GM21529 (cell line): ENCODE data around the gene NUTM2F.
"Not testable (repeated sequence)": the region's sequence is repeated elsewhere in the genome, so short reads cannot be mapped to it uniquely, and the experiment has no call there.

ENCODE experiments used
- ATAC-seq: cut with Tn5 transposase; IDR thresholded peaks from one replicate; pipeline ENCODE4 v1.9.1; 2021; ENCODE audit not compliant: unreplicated experiment

Gene NUTM2F

DNA sequence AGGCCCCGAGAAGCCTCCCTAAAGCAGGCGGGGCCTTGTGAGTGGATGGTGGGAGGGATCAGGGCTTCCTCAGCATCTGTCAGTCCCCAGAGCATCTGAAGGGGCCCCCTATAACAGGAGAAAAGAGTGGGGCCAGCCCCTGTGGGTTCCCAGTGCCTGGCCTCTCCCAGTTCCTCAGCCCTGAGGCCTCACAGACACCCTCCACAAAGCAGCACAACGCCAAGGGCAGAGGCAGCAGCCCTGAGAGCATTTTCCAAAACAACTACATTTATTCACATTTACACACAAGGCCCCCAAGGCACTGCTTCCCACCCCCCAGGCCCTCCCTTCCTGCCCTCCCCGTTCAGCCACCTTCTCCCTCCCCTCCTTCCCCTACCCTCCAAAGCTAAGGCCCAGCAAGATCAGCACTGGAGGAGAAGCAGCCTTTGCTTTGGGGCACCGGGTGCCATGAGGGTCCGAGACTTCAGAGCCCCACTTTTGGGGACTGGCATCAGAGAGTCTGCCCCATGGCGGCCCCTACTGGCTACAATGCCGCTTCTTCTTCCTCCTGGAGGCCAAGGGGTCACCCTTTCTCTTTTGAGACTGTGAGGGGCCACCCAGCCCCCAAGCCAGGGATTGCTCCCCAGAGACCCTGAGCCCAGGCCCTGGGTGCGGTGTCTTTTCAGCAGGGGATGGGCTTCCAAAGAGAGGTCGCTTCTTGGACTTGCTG is 10.3 kb downstream of the NUTM2F start:
- not testable (repeated sequence) for ATAC-seq

DNA sequence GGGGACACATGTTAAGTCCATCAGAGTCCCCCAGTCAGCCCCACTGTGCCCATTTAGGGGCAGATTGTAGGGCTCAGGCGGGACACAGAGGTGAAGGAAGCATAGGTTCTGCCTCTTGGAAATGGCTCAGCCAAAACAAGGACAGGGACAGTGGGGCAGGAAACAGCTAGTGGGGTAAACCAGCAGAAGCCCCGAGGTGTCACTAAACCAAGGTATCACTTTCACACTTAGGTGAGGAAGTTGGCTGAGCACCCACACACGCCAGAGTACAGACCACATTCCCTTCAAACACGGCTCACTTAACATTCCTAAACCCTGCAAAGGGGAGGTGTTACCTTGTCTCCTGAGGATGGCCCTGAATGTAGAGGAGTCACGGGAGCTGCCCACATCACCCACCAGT is 12.2 kb downstream of the NUTM2F start:
- ATAC-seq = peak; percentile 76

DNA sequence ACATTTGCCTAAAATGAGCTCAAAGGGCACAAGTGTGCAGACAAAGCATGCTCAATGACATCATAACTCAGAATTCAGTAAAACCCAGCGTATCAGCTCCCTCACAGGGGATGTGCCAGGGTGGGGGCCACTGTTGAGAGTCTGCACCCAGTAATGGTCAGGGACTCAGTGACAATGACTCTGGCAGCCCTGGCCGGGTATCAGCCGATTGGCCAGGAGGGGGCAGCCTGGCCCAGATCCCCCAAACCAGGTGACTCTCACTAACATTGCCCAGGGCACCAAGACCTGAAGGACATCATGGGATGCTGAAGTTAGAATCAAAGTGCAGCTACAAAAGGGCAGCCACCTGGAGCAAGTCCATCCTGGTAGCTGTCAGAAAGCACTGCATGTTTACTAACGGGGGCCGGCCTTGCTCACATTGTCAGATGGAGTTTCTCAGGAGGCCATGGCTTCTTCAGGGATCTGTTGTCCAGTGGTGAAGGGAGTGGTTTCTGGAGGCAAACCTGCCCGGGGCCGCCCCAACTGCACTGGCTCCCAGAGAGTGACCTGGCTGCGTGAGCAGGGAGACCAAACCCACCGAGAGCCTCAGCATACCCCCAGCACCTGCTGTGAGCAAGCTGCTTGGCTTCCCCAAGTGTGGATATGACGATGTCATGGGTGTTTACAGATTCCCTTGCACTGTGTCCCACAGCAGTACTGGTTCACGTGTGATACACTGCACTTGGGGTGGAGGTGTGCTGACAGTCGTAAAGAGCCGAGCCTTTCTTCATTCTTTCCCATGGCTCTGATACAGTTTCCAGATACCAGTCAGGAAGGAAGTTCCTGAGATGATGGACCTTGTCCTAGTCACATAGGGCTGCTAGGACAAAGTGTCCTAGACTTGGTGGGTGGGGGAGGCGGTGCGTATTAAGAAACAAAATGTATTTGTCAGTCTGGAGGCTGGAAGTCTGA is 13.1 kb downstream of the NUTM2F start:
- ATAC-seq = not testable (repeated sequence)

DNA sequence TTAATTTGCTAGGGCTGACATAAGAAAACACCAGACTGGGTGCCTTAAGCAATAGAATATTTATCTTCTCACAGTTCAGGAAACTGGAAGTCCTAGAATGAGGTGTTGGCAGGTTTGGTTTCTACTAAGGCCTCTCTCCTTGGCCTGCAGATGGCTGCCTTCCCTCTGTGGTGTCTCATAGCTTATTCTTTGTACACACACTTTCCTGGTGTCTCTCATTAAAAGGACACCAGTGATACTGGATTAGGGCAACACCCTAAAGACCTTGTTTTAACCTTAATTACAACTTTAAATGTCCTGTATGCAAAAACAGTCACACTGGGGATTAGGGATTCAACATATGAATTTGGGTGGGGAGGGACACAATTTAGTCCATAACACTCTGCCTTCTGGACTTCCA is 25.1 kb downstream of the NUTM2F start:
- ATAC-seq = no peak

DNA sequence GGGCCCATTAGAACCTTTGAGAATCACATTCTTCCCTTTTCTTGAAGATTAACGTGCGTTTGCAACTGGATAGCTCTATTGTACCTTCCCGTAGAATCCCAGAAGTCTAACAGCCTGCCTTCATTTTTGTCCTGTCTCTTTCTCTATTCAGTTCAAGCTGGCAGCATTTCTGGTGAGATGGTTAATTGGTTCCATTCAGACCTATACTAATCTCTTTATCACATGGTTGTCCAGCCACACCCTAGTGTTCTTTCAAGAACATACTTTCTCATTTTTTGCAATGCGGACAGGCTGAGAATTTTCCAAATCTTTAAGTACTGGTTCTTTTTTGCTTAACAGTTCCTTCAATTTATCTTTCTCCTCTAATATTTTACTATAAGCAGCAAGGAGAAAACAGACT is 26.0 kb downstream of the NUTM2F start:
- no peak for ATAC-seq

DNA sequence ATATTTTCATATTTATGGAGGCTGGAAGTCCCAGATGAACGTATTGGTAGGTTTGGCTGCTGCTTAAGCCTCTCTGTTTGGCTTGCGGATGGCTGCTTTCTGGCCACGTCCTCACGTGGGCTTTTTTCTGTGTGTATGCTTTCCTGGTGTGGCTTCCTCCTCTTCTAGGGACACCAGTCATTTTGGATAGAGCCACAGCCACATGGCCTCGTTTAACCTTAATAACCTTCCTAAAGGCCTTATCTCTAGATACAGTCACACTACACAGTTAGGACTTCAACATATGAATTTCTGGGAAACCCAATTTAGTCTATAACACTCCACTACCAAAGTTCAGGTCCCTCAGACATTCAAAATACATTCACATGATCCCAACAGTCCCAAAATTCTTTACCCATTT is 26.9 kb downstream of the NUTM2F start:
- no peak for ATAC-seq

DNA sequence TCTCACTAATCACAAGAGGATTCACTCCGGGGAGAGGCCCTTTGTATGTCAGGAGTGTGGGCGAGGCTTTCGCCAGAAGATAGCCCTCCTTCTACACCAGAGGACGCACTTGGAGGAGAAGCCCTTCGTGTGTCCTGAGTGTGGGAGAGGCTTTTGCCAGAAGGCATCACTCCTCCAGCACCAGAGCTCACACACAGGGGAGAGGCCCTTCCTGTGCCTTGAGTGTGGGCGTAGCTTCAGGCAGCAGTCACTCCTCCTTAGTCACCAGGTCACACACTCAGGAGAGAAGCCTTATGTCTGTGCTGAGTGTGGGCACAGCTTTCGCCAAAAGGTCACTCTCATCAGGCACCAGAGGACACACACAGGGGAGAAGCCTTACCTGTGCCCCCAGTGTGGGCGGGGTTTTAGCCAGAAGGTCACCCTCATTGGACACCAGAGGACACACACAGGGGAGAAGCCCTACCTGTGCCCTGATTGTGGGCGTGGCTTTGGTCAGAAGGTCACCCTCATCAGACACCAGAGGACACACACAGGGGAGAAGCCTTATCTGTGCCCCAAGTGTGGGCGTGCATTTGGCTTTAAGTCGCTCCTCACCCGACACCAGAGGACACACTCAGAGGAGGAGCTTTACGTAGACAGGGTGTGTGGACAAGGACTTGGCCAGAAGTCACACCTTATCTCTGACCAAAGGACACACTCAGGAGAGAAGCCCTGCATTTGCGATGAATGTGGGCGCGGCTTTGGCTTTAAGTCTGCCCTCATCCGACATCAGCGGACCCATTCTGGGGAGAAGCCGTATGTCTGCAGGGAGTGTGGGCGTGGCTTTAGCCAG is 27.8 kb downstream of the NUTM2F start:
- ATAC-seq = no peak

DNA sequence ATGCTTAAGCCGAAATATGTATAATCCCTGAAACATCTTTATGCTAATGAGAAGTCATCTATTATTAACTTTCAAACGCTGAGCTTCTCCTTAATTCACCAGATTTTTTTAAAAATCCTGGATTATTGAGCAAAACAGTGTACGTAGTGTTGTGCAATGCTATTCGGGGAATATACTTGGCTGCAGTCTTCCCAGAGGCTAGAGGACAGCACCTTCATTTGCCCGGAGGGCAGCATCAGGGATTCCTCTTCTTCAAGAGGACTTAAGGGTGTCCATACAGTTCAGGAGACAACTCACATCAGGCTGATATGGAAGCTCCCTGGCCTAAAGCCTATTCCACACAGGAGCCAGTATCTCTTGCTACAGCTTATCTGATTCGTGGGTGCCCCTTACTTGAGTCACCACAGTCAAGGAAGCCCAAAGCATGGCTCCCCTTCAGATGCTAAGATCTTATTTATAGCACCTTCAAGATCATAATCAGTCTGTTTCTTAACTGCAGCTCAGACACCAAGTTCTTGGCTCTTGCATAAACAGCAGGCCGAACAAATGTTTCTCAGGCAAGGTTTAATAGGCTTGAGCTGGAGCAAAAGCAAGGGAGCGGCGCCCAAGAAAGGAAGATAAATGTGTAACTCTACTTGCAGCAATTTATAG is 29.4 kb downstream of the NUTM2F start:
- no peak for ATAC-seq

DNA sequence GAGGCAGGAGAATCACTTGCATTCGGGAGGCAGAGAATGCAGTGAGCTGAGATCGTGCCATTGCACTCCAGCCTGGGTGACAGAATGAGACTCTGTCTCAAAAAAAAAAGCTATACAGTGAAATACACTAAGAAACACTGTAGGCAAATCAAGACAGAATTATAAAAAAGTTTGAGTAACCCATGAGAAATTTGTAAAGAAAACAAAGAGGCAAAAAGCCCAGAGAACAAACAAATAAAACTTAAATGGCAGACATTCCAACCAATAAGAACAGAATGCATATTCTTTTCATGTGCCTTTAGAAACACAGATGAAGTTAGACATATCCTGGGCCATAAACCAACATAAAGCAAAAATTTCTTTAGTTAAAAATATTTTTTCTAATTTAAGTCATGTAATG is 38.8 kb downstream of the NUTM2F start:
- no peak for ATAC-seq

DNA sequence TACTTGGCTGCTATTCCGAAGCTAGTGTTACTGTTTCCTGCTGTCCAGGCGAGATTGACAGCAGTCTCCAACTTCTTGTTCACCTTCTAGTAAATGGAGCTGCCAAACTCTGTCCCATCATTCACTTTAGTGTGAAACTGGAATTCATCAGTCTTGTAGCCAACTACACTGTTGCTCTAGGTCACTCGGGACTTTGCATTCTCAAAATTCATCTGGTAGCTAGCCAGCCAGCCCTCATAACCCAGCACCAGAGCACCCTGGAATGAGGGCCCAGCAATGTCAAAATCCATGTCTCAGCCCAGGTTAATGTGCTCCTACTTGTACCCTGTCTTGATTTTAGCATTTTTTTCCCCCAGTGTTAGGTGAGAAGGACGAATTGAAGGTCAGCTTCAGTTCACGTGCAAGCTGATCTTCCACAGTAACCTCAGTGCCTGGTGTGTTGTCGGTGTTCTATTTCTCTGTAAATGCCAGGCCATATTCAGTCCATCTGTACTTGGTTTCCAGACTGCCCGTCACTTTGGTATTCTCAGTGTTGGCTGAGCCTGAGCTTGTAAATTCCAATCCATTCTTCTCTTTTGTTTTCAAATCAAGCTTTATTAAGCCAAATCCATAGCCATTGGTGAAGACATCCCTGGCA is 40.4 kb downstream of the NUTM2F start:
- ATAC-seq = no peak

DNA sequence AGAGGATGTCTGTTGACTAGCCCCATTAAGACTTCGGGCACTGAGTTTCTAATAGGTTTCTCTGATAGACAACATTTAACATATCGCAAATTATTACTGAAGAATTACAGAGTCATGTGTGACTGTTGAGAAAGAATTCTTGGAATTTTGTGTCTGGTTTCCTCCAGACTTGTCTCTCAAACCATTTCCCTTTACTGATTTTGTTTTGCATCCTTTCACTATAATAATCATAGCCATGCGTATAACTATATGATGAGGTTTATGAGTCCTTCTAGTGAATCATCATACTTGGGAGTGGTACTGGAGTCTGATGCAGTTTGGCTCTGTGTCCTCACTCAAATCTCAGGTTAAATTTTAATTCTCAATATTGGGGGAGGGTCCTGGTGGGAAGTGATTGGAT is 42.3 kb downstream of the NUTM2F start:
- no peak for ATAC-seq

DNA sequence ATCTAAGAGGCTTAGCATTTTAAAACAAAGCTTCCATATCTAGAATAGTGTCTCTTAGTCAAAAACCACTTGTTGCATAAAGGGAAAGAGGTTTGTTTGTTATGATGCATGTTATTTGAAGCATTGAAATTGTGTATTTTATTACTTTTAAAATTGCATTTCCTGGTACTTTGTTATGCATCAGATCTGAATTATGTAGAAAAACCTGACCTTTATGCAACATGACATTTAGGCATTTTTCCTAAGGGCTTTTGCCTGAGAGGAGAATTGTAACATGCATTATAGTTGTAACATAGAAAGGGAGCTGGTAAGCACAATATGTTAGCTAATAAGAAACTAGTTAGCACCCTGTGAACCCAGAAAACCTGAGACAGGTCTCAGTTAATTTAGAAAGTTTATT is 47.3 kb downstream of the NUTM2F start:
- no peak for ATAC-seq

DNA sequence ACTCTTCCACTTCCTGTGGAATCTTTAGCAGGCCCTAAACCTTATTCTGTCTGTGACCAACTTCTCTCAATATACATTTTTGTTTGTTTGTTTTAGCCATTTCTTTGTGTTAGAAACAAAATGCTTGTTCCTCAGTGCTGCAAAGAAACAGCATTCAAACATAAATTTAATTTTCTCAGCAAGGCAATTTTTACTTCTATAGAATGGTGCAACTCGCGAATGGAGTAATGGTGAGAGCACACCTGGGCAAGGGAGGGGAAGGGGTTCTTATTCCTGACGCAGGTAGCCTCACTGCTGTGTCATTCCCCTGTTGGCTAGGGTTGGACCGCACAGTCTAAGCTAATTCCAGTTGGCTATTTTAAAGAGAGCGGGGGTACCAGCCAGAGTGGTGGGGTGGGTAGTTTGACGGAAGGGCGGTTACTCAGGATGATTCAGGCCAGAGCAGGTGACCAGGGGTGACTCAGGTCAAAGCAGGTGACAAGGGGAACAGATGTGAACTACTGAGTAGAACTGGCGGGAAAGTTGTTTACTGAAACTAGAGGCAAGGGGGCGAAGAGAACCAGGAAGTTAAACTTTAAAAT is 47.9 kb downstream of the NUTM2F start:
- ATAC-seq = no peak

DNA sequence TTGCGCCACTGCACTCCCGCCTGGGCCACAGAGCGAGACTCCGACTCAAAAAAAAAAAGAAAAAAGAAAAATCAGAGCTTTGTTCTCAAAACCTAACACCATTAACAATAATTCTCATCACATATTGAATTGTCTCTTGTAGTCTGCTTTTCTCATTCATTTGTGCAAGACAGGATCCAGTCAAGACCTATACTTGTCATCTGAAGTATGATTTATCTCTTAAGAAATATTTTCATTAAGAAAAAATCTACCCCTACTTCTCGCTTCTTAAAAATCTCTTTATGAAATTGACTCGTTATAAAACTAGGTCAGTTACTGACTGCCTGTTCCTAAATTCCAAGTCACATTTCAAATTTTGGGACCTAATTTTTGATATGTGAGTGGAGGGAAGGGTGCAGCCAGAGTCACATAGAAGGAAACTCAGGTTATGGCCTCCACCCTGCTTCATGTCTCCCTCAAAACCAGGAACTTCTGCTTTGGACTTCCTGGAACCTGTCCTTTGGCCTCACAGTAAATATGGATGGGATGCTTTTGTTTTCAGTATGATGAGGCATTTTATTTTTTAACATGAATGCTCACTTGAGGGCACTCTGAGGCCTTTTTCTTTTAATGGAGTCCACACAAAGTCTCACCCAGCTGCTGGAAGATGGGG is 50.4 kb downstream of the NUTM2F start:
- ATAC-seq = no peak

DNA sequence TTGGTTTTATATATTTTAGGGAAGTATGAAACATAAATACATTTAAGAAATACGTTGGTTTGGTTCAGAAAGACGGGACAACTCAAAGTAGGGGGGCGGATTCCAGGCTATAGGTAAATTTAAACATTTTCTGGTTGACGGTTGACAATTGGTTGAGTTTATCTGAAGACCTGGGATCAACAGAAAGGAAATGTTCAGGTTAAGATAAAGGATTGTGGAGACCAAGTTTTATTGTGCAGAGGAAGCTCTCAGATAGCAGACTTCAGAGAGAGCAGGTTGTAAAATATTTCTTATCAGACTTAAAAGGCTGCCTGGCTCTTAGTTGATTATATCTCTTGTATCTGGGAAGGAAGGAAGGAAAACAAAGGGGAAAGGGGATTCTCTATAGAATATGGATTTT is 51.4 kb downstream of the NUTM2F start:
- ATAC-seq = not testable (repeated sequence)

DNA sequence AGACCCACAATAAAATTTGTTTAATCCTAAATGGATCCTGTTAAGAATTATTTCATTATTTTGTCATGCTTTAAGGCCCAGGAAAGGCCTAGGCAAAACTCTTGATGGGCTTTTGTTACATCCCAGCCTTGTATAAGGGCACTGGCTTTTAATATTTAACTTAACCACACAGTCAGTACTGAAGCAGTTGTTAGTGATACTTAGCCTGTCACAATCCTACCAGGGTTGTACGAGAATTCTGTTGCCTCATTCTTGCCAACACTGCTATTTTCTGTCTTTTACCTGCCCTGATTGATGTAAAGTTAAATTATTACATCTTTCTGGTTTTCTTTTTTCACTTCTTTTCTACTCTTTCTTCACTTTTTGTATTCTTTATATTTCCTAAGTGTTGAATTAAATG is 58.4 kb downstream of the NUTM2F start:
- ATAC-seq = no peak

DNA sequence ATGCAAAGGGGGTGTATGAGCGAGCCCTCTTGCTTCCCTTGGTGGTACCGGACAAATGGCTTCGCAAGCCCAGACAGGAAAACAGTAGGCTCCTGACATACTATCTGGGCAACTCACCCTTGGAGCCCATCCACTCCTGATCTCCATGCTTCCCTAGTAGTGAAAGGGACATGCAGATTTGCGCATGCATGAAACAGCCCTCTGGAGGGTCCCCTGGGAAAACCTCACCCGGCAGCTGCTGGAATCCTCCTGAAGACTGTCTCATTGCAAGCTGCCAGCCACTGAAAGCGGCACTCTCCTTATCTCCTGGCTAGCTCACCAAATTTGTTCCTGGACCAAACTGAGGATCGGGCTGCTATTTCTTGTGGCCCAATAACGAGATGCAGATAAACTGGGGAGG is 59.2 kb downstream of the NUTM2F start:
- ATAC-seq = no peak
